ENCODE measurements around the gene ADD3.

The ADD3 gene

DNA sequence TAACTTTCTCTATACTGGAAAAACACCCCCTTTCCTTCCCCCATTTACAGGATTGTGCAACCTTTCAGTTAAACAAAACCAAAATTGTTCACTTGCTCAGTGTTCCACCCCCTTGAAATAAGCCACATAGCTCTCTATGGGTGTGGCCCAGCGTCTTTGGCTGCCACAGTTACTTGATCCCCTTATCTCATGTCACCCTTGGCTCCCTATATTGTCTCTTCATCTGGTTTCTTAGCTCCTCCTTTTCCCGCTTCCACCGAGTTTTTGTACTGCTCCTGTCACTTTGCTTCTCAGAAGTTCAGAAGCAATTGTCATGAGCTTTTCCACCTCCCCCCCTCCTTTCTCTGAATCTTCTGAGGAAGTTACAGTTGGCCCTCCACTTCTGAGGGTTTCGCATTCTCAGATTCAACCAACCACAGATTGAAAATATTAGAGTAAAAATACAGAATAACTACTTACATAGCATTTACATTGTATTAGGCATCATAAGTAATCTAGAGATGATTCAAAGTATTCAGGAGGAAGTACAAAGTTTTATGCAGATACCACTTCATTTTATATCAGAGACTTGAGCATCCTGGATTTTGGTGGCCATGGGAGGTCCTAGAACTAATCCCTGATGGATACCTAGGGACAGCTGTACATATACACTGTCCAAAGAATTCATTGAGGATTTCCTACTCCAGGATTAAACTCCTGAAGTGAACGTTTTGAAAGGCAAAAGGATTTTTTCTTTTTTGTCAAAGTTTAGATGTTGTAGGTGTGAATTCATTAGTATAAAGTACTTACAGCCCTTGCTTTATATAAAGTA, 60.4 kb downstream of the ADD3 start:
- DNase-seq (ENCODE audit: low read depth in 2 of 2): no peak

DNA sequence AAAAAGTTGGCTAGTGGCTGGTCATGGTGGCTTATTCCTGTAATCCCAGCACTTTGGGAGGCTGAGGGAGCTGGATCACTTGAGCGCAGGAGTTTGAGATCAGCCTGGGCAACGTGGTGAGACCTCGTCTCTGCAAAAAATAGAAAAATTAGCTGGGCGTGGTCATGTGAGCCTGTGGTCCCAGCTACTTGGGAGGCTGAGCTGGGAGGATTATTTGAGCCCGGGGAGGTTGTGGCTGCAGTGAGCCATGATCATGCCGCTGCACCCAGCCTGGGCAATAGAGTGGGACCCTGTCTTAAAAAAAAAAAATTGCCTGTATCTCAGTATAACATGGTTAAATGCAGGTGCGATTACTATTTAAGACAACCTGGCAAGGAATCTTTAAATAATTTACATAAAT, 61.0 kb downstream of the ADD3 start:
- no peak for DNase-seq (ENCODE audit: low read depth in 2 of 2)

- no peak for DNase-seq (ENCODE audit: low read depth in 2 of 2)
Observed at GRCh38 chr10:110069502-110069982, 61.8 kb downstream of the ADD3 start.

- DNase-seq (ENCODE audit: low read depth in 2 of 2): no peak
Observed at GRCh38 chr10:110073896-110074295, 66.1 kb downstream of the ADD3 start.

DNA sequence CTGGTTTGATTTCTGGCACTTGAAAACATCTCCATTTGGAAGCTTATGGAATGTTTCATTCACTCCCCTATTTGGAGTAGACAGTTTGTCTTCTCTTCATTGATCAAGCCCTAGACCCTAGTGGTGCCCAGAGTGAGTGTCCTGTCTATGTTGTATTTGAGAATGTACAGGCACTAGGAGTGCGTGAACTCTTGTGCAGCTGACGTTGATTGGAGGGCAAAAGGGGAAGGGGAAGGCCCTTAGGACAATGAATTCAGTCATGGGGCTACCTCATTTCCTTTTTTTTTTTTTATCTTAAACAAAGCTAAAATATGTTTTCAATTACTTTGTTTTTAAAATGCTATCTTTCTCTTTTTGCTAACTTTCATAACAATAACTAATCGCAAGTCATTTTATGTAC, 66.5 kb downstream of the ADD3 start:
- no peak for DNase-seq (ENCODE audit: low read depth in 2 of 2)

DNA sequence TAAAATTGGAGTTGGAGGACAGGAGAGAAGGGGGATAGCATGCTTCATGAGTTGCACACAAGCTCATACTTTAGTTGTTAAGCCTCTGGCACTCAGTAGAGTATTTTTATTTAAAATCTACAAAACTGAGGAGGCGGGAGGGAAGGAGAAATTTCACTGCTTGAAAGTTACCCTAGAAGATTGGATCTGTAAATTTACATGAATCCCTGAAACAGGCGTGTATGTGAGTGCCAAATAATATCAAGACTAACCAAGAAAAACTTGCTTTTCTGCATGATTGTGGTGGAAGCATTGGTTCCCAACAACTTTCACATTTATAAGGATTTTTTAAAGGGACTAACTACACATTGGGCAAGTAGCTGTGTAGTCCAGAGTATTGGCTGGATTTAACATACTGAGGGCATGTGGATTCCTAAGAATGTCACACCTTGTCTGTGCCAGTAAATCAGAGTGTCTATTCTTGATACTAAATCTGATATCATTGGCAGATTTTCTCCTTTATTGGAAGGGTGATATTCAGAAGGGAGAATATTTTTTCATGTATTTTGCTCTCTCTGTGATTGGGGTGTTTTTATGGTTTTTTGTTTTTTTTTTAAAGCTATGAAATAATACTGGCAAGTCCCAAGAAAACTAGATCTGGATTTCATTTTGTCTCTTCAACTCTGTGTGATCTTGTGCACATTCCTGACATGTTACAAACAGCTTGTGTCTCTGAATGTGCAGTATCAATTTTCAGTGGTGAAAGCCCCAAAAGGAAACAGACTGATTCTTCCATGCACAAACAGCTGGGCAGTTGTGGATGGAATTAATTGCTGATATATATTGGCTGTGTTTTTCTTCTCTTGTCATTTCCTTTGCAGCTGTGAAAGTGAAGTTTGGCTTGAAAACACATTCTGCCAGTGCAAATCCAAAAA, 67.2 kb downstream of the ADD3 start:
- DNase-seq (ENCODE audit: low read depth in 2 of 2): no peak

DNA sequence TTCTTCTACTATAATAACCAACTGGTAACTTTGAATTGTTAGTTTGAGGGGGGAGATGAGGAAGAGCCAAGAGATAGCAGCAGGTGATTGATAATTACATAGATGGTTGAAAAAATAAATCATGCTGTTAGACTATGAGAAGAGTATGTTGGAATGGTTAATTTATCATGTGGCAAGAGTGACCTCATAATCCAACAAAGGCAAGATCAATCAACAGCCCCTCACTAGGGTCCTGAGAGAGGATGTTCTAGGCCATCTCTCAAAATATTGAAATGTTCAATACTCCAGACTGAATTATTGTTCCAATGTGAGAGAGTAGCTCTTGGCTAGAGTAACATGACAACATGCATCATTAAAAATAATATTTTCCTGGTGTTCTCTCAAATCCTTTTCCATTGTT, 67.9 kb downstream of the ADD3 start:
- no peak for DNase-seq (ENCODE audit: low read depth in 2 of 2)

DNA sequence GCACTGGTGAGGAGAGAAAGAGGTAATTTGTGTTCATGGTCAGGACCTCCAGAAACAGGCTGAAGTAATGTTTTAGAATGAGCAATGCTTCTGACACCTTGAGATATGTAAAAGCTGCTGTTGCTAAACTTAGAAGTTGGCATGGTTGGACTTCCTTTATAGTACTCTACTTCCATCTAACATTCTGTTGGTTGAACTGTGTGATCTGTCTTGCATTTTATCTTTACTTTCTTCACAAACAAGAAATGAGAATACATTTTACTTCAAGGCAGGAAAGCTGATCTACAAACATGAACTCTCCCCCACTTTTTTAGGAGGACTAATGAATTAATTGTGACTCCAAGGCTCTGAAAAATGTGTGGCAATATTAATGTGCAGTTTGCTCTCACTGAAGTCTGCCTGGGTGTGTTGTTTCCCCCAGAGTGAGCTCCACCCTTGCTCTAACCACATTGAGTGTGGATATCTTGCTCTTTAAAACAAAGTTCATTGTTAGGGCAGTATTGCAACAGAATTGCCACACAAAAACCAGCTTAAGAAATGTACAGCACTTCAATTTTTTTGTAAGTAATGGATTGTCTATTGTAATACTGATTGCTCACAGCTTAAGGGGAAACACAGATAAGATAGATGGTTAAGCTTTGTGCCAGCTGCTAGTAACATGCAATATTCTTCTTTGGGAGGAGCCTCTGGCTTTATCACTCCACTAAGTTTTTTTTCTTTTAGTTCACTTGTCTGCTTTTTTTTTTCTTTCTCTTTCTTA, 69.0 kb downstream of the ADD3 start:
- no peak for DNase-seq (ENCODE audit: low read depth in 2 of 2)

DNA sequence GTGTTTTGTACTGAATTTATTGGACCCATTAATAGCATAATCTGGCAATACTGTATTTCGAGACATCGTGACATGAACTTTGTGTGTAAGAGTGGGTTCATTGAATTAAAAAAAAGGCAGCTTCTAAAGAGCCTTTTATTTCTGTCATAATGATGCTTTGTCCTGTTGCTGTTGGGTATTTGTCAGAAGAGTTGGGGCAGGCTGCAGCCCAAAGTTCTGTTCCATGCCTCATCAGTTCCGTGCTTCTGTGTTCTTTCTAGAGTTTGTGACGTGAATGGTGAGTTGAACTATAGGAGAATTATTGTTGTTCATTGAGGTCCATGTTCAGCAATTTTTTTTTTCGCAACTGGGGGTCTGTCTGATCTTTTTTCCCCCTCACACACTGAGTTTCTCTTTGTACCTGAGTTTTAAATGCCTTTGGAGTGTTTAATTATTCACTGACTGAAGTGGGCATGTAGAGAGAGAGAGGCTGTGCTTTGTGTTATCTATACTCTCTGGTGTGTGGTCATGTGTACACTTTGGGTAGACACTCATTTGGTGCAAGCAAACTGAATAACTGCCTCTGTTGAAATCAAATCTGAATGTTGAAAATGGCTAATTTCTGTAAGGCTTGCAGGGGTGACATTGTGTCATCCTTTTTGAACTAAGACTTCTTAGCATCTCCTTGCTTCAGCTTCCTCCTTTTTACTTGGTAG, 69.8 kb downstream of the ADD3 start:
- DNase-seq (ENCODE audit: low read depth in 2 of 2): no peak

DNA sequence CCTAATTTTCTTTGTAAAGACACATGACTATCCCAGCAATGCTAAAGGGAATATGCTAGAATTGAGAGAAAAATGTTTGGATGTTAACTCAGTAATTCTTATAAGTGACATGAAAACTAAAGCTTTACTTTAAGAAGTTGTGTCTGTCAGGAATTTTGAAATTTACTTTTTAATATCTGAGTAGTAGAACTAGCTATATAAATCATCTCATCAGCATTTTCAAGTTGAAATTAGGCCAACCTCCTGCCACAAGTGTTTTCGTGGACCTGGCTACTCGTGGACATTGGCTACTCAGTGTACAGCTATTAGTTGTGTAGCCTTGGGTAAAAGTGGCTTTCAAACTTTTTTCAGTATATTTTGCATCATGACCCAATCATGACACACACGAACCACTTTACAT, 70.5 kb downstream of the ADD3 start:
- DNase-seq (ENCODE audit: low read depth in 2 of 2): no peak

- no peak for DNase-seq (ENCODE audit: low read depth in 2 of 2)
Observed at GRCh38 chr10:110081911-110082310, 74.1 kb downstream of the ADD3 start.

DNA sequence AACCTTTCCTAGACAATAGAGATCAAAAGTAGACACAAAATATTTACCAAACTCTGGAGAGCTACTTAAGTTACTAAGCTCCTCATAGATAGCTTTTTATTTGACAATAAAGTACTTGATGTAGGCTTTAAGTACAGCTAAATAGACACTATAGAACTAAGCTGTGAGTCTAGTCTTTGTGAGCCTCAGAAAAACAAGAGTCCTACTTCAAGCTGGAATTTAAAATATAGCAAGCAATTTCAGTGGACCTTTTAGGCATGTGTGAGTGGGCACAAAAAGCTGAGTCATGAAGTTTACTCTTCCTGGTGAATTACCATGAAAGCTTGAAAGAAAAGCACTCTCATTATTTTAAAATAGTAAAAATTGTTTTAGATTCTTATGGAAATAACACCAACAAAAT, 76.1 kb downstream of the ADD3 start:
- DNase-seq (ENCODE audit: low read depth in 2 of 2): no peak

DNA sequence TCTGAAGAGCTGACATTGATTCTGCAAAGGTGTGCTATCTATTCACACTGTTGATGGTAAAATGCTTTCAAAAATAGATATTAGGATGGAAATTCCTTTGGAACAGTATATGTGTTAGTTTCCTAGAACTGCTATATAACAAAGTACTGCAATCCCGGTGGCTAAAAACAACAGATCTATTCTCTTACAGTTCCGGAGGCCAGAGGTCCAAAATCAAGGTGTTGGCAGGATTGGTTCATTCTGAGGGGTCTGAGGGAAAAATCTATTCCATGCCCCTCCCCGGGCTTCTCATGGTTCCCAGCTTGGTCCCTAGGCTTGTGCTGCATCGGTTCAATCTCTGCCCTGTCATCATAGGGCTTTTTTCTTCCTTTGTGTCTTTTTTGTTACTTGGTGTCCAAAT, 79.9 kb downstream of the ADD3 start:
- DNase-seq (ENCODE audit: low read depth in 2 of 2): no peak

DNA sequence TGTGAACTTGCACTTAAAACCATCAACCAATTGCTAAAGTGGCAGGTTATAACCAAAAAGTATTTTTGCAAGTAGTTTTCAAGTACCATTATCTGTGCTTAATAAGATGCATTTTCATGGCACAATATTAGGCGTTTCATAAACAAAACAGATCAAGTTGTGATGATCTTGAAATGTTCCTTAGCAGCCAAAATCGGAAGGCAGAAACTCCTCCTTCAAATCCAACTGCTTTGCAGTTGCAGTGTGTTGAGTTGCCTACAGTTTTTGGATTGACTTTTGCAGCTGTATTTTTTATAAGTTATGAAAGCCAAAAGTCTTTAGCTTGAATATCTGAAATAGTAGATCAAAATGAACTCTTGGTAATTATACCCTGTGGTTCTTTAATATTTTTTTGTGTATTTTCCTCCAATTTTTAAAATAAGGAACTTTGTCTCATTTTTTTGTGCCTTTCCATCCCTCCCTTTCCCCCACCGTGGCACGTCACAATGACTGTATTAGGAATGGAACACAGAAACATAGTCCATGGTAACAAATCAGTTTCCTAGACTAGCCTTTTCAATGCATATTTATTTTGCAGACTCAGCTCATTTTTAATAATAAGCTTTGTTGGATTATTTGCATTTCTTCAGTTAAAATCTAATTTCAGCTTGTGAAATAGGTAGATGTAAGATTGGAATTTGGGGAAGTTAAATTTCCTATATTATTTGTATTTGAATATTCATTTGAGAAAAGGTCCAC, 80.8 kb downstream of the ADD3 start:
- DNase-seq (ENCODE audit: low read depth in 2 of 2): no peak

DNA sequence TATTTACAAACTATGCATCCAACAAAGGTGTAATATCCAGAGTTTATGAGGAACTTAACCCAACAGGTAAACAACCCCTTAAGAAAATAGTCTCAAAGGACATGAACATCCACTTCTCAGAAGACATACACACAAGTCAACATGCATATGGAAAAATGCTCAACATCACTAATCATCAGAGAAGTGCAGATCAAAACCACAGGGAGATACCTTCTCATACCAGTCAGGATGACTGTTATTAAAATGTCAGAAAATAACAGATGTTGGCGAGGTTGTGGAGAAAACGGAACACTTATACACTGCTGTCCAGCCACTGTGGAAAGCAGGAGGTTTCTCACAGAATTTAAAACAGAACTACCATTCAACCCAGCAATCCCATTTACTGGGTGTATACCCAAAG, 84.0 kb downstream of the ADD3 start:
- no peak for DNase-seq (ENCODE audit: low read depth in 2 of 2)

- no peak for DNase-seq (ENCODE audit: low read depth in 2 of 2)
Observed at GRCh38 chr10:110093722-110094121, 85.9 kb downstream of the ADD3 start.

GRCh38 chr10:110094786-110095185, 87.0 kb downstream of the ADD3 start:
- no peak for DNase-seq (ENCODE audit: low read depth in 2 of 2)

GRCh38 chr10:110101464-110102144, 93.8 kb downstream of the ADD3 start:
- no peak for DNase-seq (ENCODE audit: low read depth in 2 of 2)

GRCh38 chr10:110103921-110104461, 96.2 kb downstream of the ADD3 start:
- no peak for DNase-seq (ENCODE audit: low read depth in 2 of 2)

DNA sequence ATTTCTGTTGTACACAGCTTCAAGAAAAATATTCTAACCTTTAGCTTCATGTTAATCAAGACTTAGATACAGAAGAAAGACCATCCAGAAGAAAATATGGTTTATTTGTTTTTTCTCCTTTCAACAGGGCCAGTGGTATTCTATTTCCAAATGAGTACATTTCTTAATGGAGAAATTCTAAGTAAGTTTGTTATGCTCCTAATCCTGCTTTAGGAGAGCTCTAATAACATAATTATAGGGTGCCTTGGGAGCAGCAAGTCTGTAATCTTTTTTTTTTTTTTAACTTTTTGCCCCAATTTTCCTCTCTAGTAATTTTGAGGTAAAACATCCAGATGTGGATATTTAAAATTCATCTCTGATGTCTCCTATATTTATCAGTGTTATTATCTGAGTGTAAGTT, 98.1 kb downstream of the ADD3 start:
- no peak for DNase-seq (ENCODE audit: low read depth in 2 of 2)

Measured in stimulated activated CD4-positive, alpha-beta T cell treated with anti-CD3 and anti-CD28 coated beads, Interleukin-1b, Interleukin-23, amount 100 ng/mL, for 1 hour (primary cell).